ENCODE data around the gene GALNT7. TPM values are rescaled to one million over a fixed set of nuclear protein-coding genes. Genes with fewer than 3 reads are reported as not detected.
A peak's percentile ranks its signal among the peaks of the same experiment; 100 is the strongest.

Gene GALNT7
- total RNA-seq, 4 donors from 2014 or later, result 7.6 to 11.4 (median 9.5) TPM

DNA sequence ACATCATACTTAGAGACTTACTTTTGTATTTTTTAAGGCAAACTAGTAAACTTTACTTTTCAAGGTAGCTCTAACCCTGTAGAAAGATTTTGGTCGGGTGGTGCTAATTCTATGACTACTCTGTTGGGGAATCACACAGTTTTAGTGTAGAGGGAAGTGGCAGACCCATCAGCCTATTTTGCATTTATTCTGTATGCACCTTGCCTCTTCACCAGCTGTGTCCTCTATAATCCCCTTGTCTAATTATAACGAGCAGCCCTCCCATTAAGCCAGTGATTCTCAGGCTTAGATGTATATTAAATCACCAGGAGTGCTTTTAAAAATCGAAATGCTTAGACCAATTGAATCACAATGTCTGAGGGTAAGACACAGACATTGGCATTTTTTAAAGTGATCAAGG lies 78.1 kb downstream of the GALNT7 start:
- ATAC-seq (ENCODE audit: low FRiP score), result no peak
- TF ChIP-seq, protein P1, sequence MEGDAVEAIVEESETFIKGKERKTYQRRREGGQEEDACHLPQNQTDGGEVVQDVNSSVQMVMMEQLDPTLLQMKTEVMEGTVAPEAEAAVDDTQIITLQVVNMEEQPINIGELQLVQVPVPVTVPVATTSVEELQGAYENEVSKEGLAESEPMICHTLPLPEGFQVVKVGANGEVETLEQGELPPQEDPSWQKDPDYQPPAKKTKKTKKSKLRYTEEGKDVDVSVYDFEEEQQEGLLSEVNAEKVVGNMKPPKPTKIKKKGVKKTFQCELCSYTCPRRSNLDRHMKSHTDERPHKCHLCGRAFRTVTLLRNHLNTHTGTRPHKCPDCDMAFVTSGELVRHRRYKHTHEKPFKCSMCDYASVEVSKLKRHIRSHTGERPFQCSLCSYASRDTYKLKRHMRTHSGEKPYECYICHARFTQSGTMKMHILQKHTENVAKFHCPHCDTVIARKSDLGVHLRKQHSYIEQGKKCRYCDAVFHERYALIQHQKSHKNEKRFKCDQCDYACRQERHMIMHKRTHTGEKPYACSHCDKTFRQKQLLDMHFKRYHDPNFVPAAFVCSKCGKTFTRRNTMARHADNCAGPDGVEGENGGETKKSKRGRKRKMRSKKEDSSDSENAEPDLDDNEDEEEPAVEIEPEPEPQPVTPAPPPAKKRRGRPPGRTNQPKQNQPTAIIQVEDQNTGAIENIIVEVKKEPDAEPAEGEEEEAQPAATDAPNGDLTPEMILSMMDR (IDR thresholded peaks at IDR 0.05), result no peak

DNA sequence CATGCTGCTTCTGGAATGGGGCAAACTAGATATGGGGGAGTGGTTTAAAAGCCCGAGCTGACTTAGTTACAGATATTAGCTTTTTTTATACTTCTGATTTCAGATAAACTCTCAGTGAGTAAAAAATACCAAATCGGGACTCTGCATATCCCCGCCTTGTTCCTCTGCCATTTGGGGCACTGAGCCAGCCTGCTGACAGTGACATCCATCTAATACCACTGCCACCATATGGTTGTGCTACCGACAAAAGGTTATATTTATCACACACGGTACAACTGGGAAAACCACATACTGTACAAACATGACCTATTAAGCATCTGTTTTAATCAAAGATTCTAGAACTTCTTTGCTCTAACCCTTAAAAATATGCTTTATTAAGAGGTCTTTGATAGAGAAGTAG lies 78.7 kb downstream of the GALNT7 start:
- TF ChIP-seq, protein P1 (IDR thresholded peaks at IDR 0.05), result no peak
- DNase-seq (ENCODE audit: low spot score), result no peak
- no peak for ATAC-seq (ENCODE audit: low FRiP score)

More for the DNA sequence above, 78.1 kb downstream of the GALNT7 start:
- DNase-seq (ENCODE audit: low spot score), result no peak

DNA sequence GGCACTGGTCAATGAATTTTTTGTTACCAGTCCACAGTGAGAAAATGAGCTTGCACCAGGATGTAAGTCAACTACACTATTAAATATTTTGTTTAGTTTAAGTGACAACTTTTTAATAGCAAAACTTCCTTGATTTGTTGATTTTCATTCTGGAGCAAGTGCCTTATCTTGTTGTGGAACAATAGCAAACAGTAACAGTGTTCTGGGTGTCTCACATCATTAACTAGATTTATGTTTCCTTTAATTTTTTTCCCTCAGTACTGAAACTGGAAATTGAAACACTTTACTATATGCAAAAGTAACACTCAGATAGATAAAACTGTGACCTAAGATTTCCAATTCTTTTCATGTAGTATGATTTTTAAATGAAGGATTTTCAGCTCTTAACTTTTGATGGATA lies 80.1 kb downstream of the GALNT7 start:
- DNase-seq (ENCODE audit: low spot score) (no peak), ATAC-seq (ENCODE audit: low FRiP score) (no peak)
- TF ChIP-seq, protein P1 (IDR thresholded peaks at IDR 0.05), result no peak

DNA sequence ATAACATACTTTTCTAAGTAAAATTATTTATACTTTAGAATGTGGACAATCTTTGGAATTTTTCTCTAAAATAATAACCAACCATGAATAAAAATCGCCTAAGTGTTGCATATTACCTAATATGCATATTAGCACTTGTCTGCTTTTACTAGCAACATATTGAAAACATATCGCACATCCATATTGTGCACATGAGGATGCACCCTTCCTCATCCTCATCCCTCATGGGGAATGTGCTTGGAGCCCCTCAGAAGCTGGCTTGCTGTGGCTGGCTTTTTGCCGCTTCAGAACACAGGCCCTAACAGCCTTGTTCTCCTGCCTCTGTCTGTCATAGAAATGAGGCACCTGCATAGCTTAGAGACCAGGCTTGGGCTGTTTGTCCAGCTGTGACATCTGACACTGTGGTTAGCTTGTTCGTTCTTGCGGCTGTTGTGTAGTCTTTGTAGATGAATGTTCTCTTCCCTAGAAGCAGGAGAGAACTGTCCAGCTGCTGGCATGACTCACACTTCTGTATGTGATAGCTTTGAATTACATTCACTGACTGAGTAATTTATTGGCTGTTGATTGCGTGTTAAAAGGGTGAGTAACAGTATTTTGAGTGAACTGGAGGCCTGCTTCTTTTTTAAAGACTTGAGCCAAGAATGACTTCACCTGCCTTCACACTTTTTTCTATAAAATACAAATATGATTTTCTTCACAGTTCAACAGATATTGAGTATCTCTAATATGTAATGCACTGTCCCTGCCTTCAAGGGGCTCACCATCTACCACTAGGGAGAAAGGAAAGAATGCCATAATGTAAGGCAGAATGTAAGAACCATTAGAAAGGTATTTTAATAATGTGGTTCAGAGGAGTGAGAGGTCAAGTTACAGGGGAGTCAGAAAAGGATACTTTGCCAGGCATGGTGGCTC lies 83.7 kb downstream of the GALNT7 start:
- ATAC-seq (ENCODE audit: low FRiP score), result peak; percentile 96
- TF ChIP-seq, protein P1 (IDR thresholded peaks at IDR 0.05), result no peak
- no peak for DNase-seq (ENCODE audit: low spot score)

DNA sequence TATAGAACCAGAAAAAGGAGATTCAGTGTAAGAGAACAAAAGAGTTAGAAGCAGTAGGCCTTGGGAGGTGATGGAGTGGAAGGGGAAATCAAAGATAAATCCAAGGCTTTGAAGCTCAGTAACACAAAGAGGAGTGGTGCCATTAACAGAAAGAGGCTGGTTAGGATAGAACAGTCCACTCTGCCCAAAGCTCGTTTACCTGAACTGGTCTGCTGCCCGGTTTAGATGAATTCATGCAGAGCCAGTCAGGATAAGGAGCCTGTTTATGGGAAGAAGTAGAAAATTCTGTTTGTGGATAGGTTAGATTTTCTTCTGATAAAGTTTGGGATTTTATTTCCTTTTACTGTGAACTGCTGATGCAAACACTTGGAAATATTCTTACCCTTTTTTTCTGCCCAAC lies 85.0 kb downstream of the GALNT7 start:
- no peak for ATAC-seq (ENCODE audit: low FRiP score)
- DNase-seq (ENCODE audit: low spot score), result no peak
- TF ChIP-seq, protein P1 (IDR thresholded peaks at IDR 0.05), result no peak

DNA sequence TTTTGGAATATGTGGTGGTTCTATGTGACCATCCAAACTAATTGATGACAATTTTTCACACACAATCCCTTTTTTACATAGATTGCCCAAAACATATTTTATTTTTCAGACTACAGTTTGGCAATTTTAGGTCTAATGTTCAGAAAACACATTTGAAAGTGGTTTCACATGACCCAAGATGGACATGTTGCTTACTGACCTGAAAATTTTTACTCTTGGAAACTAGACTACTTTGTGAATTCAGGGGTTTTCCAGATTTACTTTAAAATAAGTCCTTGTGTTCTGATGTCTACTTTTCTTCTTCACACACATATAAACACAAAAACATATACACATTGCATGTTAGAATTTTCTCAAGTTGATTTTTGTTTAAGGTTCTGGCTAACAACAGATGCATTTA lies 86.0 kb downstream of the GALNT7 start:
- ATAC-seq (ENCODE audit: low FRiP score), result no peak
- TF ChIP-seq, protein P1 (IDR thresholded peaks at IDR 0.05), result no peak

DNA sequence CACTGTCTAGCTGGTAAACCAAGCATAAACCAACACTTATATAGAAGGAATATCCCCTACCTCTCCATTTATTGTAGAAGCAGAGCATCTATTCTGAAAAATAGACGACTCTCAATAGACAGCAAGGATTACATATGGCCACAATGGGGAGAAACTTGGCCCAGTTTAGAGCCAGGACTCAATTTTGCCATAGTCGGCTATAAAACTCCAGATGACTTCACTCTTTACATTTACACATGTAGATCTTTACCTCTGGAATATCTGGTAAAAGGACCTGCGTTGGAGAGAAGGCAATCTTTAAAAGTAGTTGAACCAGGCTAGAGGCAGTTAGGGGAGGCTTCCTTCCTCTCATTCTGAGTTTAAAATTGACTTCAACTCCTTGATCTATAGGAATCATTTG lies 88.2 kb downstream of the GALNT7 start:
- TF ChIP-seq, protein P1 (IDR thresholded peaks at IDR 0.05), result no peak
- DNase-seq (ENCODE audit: low spot score) (no peak), ATAC-seq (ENCODE audit: low FRiP score) (no peak)

More for the DNA sequence above, 86.0 kb downstream of the GALNT7 start:
- DNase-seq (ENCODE audit: low spot score), result no peak
